ENCODE measurements around the gene RND3. TPM values are rescaled to one million over a fixed set of nuclear protein-coding genes. Genes with fewer than 3 reads are reported as not detected.

Gene RND3
- polyA plus RNA-seq, 2 of the 4 experiments (the other 2 are of a cell fraction), result 56.8 to 137 TPM

- no peak overlapping the region for H3K27ac ChIP-seq
- H3K9me3 ChIP-seq, result no peaks in the 10 kb centered on the region
- ATAC-seq, result no peak
- DNase-seq (ENCODE audit: low read depth in 1 of 2, low spot score in 1 of 2), result no peak
- no peak for FAIRE-seq
- POLR2A ChIA-PET, result no interaction called here
- peaks cover 4% of the 10 kb centered on the region; the same call in 2 of the 3 replicates for H3K4me1 ChIP-seq
- TF ChIP-seq HES2 (IDR thresholded peaks at IDR 0.05) (no peak), REST (IDR thresholded peaks at IDR 0.05) (no peak), HOXB5 (CRISPR knock-in tag; IDR thresholded peaks at IDR 0.05) (no peak), FOSB (CRISPR knock-in tag; IDR thresholded peaks at IDR 0.05) (no peak), FOXS1 (CRISPR knock-in tag; IDR thresholded peaks at IDR 0.05) (no peak), RFX5 (IDR thresholded peaks at IDR 0.05) (no peak), JUNB (IDR thresholded peaks at IDR 0.05) (no peak), SMC3 (IDR thresholded peaks at IDR 0.05) (no peak), KDM1A (IDR thresholded peaks at IDR 0.05; ENCODE audit: low read depth) (no peak), MAFK (IDR thresholded peaks at IDR 0.05; ENCODE audit: partially characterized antibody) (no peak), CTCF (IDR thresholded peaks at IDR 0.05) (no peak), PBX3 (IDR thresholded peaks at IDR 0.05) (no peak), EHF (CRISPR knock-in tag; IDR thresholded peaks at IDR 0.05) (no peak), ZSCAN20 (CRISPR knock-in tag; IDR thresholded peaks at IDR 0.05) (no peak), POLR2AphosphoS2 (conservative IDR thresholded peaks at IDR 0.05; ENCODE audit: low read length) (no peak), ZC3H11A (IDR thresholded peaks at IDR 0.05) (no peak)
- WGBS (ENCODE audit: missing lambda C conversion rate), result 92% methylated on average over 2 of the region's 2 CpGs
- H3K4me2 ChIP-seq, result no peak overlapping the region
- H3K4me3 ChIP-seq, result no peak overlapping the region
- CTCF ChIA-PET, result no interaction called here
Observed at GRCh38 chr2:150508497-150509137, 21.1 kb upstream of the RND3 start.

- Histone ChIP-seq H3K4me2 (no peak overlapping the region), H3K4me1 (no peaks in the 10 kb centered on the region), H3K9me3 (no peaks in the 10 kb centered on the region), H3K4me3 (no peak overlapping the region), H3K27ac (no peak overlapping the region)
- TF ChIP-seq JUNB (IDR thresholded peaks at IDR 0.05), result no peak
- no peak for TF ChIP-seq NFE2L2 (conservative IDR thresholded peaks at IDR 0.05; ENCODE audit: low read length)
- no peak for TF ChIP-seq TFCP2L1 (CRISPR knock-in tag; IDR thresholded peaks at IDR 0.05)
- TF ChIP-seq NPAS2 (CRISPR knock-in tag; IDR thresholded peaks at IDR 0.05; ENCODE audit: borderline replicate concordance), result no peak
- no peak for TF ChIP-seq CBX2 (IDR thresholded peaks at IDR 0.05; ENCODE audit: borderline replicate concordance, low read depth)
- no peak for TF ChIP-seq MAFK (IDR thresholded peaks at IDR 0.05; ENCODE audit: partially characterized antibody)
- no peak for TF ChIP-seq ZFP36 (IDR thresholded peaks at IDR 0.05; ENCODE audit: borderline replicate concordance, partially characterized antibody)
- no peak for TF ChIP-seq RCOR1 (IDR thresholded peaks at IDR 0.05; ENCODE audit: low read depth, low read length)
- TF ChIP-seq MAZ (IDR thresholded peaks at IDR 0.05; ENCODE audit: borderline replicate concordance, low read depth, low read length), result no peak
- no peak for TF ChIP-seq HOXB13 (CRISPR knock-in tag; IDR thresholded peaks at IDR 0.05; ENCODE audit: low read depth)
- FAIRE-seq (no peak), DNase-seq (ENCODE audit: low read depth in 1 of 2, low spot score in 1 of 2) (no peak), ATAC-seq (no peak)
- 62% methylated on average over 1 of the region's 1 CpG for WGBS (ENCODE audit: missing lambda C conversion rate)
- ChIA-PET POLR2A (no interaction called here), CTCF (interaction anchor here (1.0 kb wide), 1 partner anchor 10 kb away, joined by 4 read pairs; no protein-coding TSS in a partner anchor)
Observed at GRCh38 chr2:150507071-150507470, 19.6 kb upstream of the RND3 start.
